GM21526 (cell line): ENCODE data around the gene CLIC4.
"Not testable (repeated sequence)": the region's sequence is repeated elsewhere in the genome, so short reads cannot be mapped to it uniquely, and the experiment has no call there.

Source experiments
- ATAC-seq: cut with Tn5 transposase; IDR thresholded peaks from one replicate; pipeline ENCODE4 v1.9.1; 2021; ENCODE audit warnings: moderate library complexity; ENCODE audit not compliant: unreplicated experiment, low FRiP score

The CLIC4 gene

DNA sequence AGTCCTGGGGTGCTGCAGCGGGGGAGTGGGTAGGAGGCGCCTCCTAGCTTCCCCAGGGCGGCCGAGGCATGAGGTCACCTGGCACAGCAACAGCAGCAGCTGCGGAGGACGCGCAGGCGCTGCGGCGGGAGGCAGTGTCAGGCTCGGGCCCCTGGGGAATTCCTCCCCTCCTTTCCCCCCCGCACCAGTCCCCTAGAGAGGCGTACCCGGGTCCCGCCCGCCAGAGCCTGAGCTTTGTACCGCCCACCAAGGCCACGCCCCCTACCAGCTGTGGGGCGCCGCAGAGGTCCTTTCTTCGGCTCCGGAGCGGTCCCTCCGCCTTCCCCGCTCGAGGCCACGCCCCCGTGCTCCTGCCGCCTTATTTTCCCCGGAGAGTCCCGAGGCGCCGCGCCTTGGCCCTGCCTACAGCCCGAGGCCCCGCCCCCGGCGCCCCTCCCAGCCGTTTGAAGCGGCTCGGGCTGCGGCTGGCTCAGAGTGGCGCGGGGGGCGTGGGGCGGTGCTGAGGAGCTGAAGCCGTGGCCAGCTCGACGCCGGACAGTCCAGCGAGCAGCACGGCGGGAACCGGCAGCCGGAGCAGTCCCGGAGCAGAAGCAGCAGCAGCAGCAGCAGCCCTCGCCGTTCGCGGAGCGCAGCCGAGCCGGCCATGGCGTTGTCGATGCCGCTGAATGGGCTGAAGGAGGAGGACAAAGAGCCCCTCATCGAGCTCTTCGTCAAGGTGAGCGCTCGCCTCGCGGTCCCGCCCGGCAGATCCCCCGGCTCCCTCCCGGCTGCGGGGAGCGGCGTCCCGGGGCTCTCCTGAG lies at the start of gene CLIC4:
Gene CLIC4, plus strand, starts transcription at position 537 of the 800 bp plus-strand sequence. Its CDS starts 107 bp downstream, at position 644.
- ATAC-seq = peak; percentile 58

- no peak for ATAC-seq
Observed at GRCh38 chr1:24696041-24696755, 49.0 kb upstream of the CLIC4 start.

GRCh38 chr1:24696756-24697330 lies 48.4 kb upstream of the CLIC4 start:
- no peak for ATAC-seq

GRCh38 chr1:24697453-24698001 lies 47.7 kb upstream of the CLIC4 start:
- ATAC-seq = not testable (repeated sequence)

- ATAC-seq = not testable (repeated sequence)
Observed at GRCh38 chr1:24698326-24698725, 46.9 kb upstream of the CLIC4 start.

DNA sequence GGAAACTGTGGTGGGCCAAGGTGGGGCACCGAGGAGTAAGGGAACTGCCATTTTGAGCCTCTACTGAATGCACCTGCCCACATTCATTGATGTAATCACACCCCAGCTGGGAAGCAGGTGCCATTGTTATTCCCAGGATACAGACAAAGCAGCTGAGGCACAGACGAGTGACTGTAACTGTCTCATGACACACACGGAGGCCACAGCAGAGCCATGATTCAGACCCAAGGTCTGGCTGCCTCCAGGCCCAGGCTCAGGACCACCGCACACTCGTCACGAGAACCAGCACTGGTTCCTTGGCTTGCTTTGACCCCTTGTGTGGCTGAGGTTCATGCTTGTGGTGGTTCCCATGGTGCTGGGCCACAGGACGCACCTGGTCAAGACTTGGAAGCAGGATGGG lies 45.6 kb upstream of the CLIC4 start:
- ATAC-seq = no peak

GRCh38 chr1:24702511-24703293 lies 42.5 kb upstream of the CLIC4 start:
- no peak for ATAC-seq

DNA sequence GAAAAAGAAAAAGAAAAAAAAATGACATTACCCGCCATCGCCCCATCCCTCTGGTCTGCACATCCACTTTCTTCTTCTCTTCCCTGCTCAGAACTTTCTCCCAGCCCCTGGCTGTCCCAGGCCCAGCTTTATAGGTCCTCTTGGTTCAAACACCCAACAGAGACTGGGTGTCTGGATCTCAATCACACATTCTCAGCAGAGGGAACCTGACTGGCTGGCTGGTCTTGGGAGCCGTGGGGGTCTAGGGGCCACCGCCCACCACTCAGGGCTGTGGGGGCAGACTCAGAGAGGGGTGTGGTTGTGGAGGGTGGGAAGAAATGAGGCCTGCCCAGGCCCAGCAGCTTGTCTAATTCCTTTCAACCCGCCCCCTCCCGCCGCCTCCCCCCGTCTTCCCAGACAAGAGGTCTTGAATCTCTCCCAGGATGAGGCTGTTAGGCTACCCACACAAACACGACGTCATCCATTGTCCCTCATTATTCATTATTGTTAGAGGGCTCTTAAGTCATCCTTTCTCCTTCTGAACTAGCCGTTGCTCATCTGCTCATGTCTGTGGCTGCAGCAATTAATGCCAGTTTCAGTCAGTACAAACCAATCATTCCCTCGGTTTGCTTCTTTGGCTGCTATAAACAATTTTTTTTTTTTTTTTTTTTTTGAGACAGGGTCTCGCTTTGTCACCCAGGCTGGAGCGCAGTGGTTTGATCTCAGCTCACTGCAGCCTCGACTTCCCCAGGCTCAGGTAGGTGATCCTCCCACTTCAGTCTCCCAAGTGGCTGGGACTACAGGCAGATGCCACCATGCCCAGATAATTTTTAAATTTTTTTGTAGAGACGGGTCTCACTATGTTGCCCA lies 40.6 kb upstream of the CLIC4 start:
- no peak for ATAC-seq

- ATAC-seq = no peak
Observed at GRCh38 chr1:24705260-24706073, 39.8 kb upstream of the CLIC4 start.

- ATAC-seq = not testable (repeated sequence)
Observed at GRCh38 chr1:24706074-24706389, 39.2 kb upstream of the CLIC4 start.

DNA sequence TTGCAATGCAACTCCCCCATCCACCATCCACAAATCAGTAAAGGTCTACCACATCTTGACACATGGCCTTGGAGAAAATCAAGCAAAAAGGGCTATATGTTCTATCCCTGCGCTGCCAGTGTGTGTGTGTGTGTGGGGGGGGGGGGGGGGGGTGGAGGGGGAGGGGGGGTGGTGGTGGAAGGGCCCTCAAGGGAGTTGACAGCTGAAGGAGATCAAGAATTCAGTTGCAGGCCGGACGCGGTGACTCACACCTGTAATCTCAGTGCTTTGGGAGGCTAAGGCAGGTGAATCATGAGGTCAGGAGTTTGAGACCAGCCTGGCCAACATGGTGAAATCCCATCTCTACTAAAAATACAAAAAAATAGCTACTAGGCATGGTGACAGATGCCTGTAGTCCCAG lies 37.6 kb upstream of the CLIC4 start:
- no peak for ATAC-seq

GRCh38 chr1:24708938-24709337 lies 36.3 kb upstream of the CLIC4 start:
- ATAC-seq = no peak

GRCh38 chr1:24709791-24710441 lies 35.3 kb upstream of the CLIC4 start:
- ATAC-seq = no peak

GRCh38 chr1:24711329-24711728 lies 33.9 kb upstream of the CLIC4 start:
- ATAC-seq = no peak

- no peak for ATAC-seq
Observed at GRCh38 chr1:24713176-24713575, 32.1 kb upstream of the CLIC4 start.

DNA sequence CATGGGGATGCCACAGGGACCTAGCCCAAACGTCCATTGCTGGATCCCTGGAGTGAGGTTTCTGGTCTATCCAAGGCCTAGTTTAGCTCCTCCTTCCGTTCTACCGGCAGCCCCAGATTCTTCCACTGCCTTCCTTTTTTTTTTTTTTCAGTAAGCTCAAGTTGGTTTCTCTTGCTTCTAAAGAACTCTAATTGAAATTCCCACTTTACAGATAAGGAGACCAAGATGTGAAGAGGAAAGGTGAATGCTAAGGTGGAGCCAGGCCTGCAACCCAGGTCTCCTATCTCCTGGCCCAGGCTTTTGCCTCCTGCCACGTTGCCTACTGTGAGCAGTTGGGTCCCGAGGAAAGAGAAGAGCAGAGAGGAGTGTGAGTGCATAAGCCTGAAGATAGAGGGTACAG lies 31.5 kb upstream of the CLIC4 start:
- no peak for ATAC-seq

DNA sequence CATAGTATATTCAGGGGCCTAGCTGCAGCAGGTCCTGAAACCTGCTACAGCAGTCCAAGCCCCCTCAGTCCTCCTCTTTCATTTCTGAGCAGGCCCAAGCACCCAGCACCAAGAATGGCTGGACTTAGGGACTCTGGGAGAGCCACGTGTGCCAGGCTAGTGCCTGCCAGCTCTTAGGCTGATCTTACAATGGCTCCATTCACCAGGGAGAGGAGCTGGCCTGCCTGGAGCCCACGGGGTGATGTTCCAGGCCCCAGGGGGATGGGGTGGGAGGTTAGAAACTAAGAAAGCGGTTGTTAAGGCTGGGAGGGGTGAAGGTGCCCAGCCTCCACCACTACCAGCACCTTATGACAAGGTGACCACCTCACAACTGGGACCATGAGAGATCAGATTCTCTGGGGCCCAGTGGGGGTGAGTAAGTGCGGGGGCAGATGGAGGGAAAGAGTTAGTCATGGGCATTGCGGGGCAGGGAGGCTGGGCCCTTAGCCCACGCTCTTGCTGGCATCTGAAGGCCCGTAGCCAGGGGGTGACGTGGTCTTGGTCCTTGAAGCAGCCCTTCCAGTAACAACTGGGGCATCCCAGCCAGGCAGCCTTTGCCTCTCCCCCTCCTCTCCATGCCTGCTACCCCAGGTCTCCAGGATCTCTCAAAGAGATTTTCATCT lies 30.3 kb upstream of the CLIC4 start:
- ATAC-seq = no peak

DNA sequence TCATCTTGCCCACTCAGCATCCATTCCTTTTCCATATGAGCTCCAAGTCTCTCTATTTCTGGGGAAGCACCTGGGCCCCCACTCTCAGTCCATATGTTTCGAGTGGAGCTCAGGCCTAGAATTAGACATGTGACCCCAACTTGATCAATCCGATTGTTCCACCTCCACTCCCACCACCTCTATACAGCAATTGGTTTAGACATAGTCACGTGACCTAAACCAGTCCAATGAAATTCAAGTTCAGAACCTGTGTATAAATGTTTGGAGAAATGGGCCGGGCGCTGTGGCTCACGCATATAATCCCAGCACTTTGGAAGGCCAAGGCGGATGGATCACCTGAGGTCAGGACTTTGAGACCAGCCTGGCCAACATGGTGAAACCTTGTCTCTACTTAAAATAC lies 29.6 kb upstream of the CLIC4 start:
- ATAC-seq = no peak
